Pancreas (tissue), 10 donors: ENCODE data around the gene ELMOD1. TPM values are rescaled to one million over a fixed set of nuclear protein-coding genes. Genes with fewer than 3 reads are reported as not detected.

Source experiments
- ATAC-seq, 4 donors: fragments of 200-7000 bp; cut with Tn5 transposase; one replicate each; pipeline versions ENCODE4 v1.8.0 to v1.9.1; 2020; ENCODE audit warnings: mild to moderate bottlenecking in 4 of 4, moderate library complexity in 4 of 4
- DNase-seq, 6 donors: peaks; one replicate each; pipeline ENCODE4 v3.0.0-alpha.2; 2020
- FAIRE-seq: peaks from 2 replicates; lab custom pipeline; 2012; peaks lifted over from hg19 to GRCh38; lab: Jason Lieb, UNC
- H3K27ac ChIP-seq, 4 donors: fragments of 200-600 bp; sonication (generic); 1 replicate in 3 of 4; 2 replicates in 1 of 4; pipeline versions ENCODE4 v1.5.0 to v1.8.0; 2020
- H3K27me3 ChIP-seq, 4 donors: fragments of 200-600 bp; one replicate each; pipeline ENCODE4 v1.8.0; 2021
- H3K36me3 ChIP-seq, 3 donors: fragments of 200-600 bp; sonication (generic) in 1 of 3; one replicate each; pipeline versions ENCODE4 v1.5.0 to v1.8.0; 2020 to 2021
- H3K4me1 ChIP-seq, 3 donors: fragments of 200-600 bp; one replicate each; pipeline ENCODE4 v1.8.0; 2021
- H3K4me3 ChIP-seq, 4 donors: fragments of 200-600 bp; sonication (generic) in 2 of 4; one replicate each; pipeline versions ENCODE4 v1.5.0 to v1.8.0; 2020 to 2021
- H3K9me3 ChIP-seq, 4 donors: fragments of 200-600 bp; one replicate each; pipeline ENCODE4 v1.8.0; 2021
- CTCF ChIP-seq, 4 donors: fragments of 200-600 bp; sonication (generic) in 3 of 4; IDR thresholded peaks; one replicate each; pipeline versions ENCODE4 v1.5.0 to v1.8.0; 2021; ENCODE audit warnings: antibody characterized with exemption in 4 of 4
- WGBS, 2 donors: extraction: QIAGEN DNeasy Blood & Tissue Kit; methylation state at CpG; one replicate each; pipeline ENCODE4 v1.1.7; 2013; 5-methylcytosine and 5-hydroxymethylcytosine counted together
- intact Hi-C, 3 donors: fragments of 100-400 bp; cut with DNase I; formaldehyde crosslinking; loops; one replicate each; pipeline versions ENCODE4 v1.11.1 to v1.14.2; 2022
- polyA plus RNA-seq, 2 donors: library from polyadenylated mRNA; stranded (reverse); fragments of 200-250 nt; gene quantifications; one replicate each; pipeline ENCODE4 v1.2.3, GENCODE V29; 2013
- total RNA-seq, 6 donors: library from RNA; stranded (reverse); fragmentation: NEBNext Ultra II Directional in 4 of 6; extraction: Animal tissue kit (Norgen Biotek cat#: 25700) in 4 of 6; gene quantifications; one replicate each; pipeline versions ENCODE4 v1.2.1 to v1.2.4, GENCODE V29; 2021 to 2023
- donor health status: healthy with polysubstance abuse.
- donor health status: DM: no; HTN: no; CAD: no; lungs with moderate emphysema.
- donor health status: DM: no; HTN: no; CAD: no.
- donor health status: control.
- donor health status: control.
- donor health status: Bipolar disorder and iron deficiency.
- donor health status: DM: yes; HTN: yes; CAD: no.
- donor health status: DM: no; HTN: no; CAD: no.
- donor health status: DM: no; HTN: no; CAD: no.
- donor health status: DM: yes; HTN: yes; CAD: no.

The ELMOD1 gene
- total and polyA plus RNA-seq, 8 donors = 0.09 to 0.12 TPM; not detected in 6

DNA sequence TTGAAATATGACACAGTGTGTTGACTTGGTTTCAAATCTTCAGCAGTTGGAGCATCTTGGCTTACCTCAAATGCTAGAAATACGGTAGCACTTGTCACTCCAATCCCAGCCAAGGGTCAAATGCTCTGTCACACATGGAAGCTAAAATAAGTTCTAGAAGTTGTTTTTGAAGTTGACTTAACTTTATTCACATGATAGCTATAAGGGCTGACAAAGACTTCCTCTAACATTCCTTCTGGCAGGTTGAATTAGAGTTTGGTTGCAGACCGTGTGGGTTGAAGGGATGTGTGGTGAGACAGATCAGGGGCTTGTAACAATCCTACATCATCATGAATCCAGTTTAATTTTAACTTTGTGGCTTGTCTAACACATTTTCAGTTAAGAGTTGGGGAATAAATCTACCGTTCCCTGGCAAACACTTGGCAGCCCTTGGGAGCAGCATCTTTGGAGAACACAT lies 116.3 kb downstream of the ELMOD1 start:
- Histone ChIP-seq H3K27me3 (no peaks in the 10 kb centered on the region), H3K4me1 (no peaks in the 10 kb centered on the region), H3K4me3 (no peak overlapping the region), H3K36me3 (no peaks in the 10 kb centered on the region), H3K9me3 (no peaks in the 10 kb centered on the region), H3K27ac (no peak overlapping the region)
- TF ChIP-seq CTCF (IDR thresholded peaks at IDR 0.05) = no peak
- 71 to 74% methylated on average over 3 of the region's 3 CpGs for WGBS, 2 donors
- ATAC-seq (no peak), DNase-seq (no peak), FAIRE-seq (no peak)
- intact Hi-C loops = no loop called here

GRCh38 chr11:107707807-107708206 lies 116.9 kb downstream of the ELMOD1 start:
- Histone ChIP-seq H3K4me1 (no peaks in the 10 kb centered on the region), H3K9me3 (no peaks in the 10 kb centered on the region), H3K36me3 (no peaks in the 10 kb centered on the region), H3K27me3 (no peaks in the 10 kb centered on the region), H3K27ac (no peak overlapping the region), H3K4me3 (no peak overlapping the region)
- WGBS, 2 donors = 42 to 49% methylated on average over 4 of the region's 4 CpGs
- no peak for ATAC-seq
- no peak for FAIRE-seq
- intact Hi-C loops = no loop called here
- DNase-seq = no peak
- no peak for TF ChIP-seq CTCF (IDR thresholded peaks at IDR 0.05)

DNA sequence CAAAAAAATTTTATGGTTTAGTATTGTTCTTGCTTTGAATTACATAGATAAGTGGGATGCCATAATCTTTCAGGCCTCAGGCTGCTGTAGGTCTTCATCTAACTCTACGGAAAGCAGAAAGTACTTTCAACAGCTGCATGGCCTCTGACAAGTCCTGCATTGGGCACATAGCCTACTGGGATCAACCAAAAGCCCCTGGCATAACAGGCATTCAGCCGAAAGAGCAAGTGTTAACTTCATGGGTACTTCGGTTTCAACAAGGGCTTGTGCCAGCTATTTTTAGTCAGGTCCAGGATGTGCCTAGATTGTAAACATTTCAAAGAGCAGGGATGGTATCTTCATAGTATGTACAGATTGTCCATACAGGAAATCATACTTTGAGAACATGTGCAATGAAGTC lies 117.8 kb downstream of the ELMOD1 start:
- intact Hi-C loops = no loop called here
- FAIRE-seq (no peak), DNase-seq (no peak), ATAC-seq (no peak)
- WGBS, 2 donors = 85 to 87% methylated on average over 3 of the region's 3 CpGs
- Histone ChIP-seq H3K9me3 (no peaks in the 10 kb centered on the region), H3K4me3 (no peak overlapping the region), H3K27me3 (no peaks in the 10 kb centered on the region), H3K27ac (no peak overlapping the region), H3K4me1 (no peaks in the 10 kb centered on the region), H3K36me3 (no peaks in the 10 kb centered on the region)
- TF ChIP-seq CTCF (IDR thresholded peaks at IDR 0.05) = no peak

DNA sequence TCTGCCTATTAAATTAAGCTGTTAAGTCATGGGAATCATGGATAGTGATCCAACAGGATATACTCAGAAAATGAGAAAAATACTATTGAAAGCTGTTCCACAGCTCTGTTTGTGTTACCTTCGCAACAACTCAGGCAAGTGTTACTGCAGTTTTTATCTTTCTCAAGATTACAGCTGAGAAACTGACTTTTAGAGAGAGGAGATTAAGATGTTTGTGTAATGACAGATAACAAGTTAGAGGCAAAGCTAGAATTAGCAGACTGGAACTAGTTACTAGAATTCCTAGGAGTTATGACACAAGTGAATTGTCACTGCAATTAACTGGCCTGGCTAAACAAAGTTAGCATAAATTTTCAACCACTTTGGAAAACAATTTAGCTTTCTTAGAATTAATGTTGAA lies 119.4 kb downstream of the ELMOD1 start:
- no peak overlapping the region for H3K27ac ChIP-seq
- DNase-seq = no peak
- H3K9me3 ChIP-seq = no peaks in the 10 kb centered on the region
- H3K4me3 ChIP-seq = no peak overlapping the region
- intact Hi-C loops = no loop called here
- FAIRE-seq = no peak
- no peaks in the 10 kb centered on the region for H3K27me3 ChIP-seq
- ATAC-seq = no peak
- no peak for TF ChIP-seq CTCF (IDR thresholded peaks at IDR 0.05)
- WGBS, 2 donors = 45 to 47% methylated on average over 1 of the region's 1 CpG
- no peaks in the 10 kb centered on the region for H3K36me3 ChIP-seq
- no peaks in the 10 kb centered on the region for H3K4me1 ChIP-seq

DNA sequence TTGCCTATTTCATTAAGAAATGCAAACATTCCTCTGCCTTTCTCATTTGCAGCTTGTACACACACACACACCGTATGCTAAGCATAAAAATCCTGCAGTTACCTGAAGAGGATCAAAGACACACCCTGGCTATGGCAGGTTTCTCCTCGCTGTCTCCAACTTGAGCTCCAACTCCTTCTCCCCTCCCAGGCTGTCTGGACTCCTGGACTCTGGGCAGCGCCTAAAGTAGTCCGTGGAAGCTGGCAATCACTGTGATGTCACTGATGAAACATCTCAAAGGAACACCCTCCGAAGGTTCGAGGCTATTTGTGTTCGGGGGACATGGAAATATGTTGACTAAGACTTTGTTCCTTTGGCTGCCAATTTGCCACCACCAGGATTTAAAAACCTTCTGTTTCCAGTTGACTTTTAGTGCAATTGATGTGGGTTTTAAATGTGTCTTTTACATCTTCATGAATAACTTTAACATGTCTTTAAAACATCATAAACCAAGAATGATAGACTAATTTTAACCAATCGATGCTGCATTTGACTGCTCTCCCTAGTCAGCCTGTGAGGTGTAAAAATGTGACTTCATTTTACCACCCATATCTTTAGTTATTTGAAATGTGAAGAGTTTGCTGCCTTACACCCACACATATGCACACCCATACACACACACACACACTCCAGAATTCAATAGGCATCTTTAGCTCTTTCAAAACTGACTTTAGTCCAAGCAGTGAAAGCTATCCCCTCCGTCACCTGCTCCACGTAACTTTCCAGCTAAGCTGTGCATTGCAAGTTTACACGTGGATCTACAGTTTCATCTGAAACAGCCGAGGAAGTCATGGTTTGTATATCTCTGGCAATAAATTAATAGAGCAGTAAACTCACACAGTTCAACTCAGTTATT lies 121.2 kb downstream of the ELMOD1 start, which contains the start of gene SLN:
Gene SLN, minus strand, starts transcription at position 196 of the 895 bp plus-strand sequence.
- intact Hi-C loops = no loop called here
- Histone ChIP-seq H3K27me3 (no peaks in the 10 kb centered on the region), H3K36me3 (no peaks in the 10 kb centered on the region), H3K9me3 (no peaks in the 10 kb centered on the region), H3K27ac (no peak within 1 kb of the TSS), H3K4me3 (no peak within 1 kb of the TSS), H3K4me1 (no peaks in the 10 kb centered on the region)
- FAIRE-seq = no peak
- no peak for TF ChIP-seq CTCF (IDR thresholded peaks at IDR 0.05)
- DNase-seq = no peak
- 49 to 52% methylated on average over 12 of the region's 12 CpGs for WGBS, 2 donors
- no peak for ATAC-seq
